HepG2 (cell line): ENCODE measurements around the gene JOSD1. TPM values are rescaled to one million over a fixed set of nuclear protein-coding genes. Genes with fewer than 3 reads are reported as not detected.
A peak's percentile ranks its signal among the peaks of the same experiment; 100 is the strongest.

Experiments
- ATM ChIP-seq: fragments of 450-650 bp; IDR thresholded peaks from 2 replicates; pipeline ENCODE4 v1.7.1; 2017; ENCODE audit warnings: mild to moderate bottlenecking, borderline replicate concordance
- CHCHD3 ChIP-seq: sonication (generic); formaldehyde crosslinking; IDR thresholded peaks from 2 replicates; pipeline ENCODE4 v1.8.0; 2022; ENCODE audit warnings: mild to moderate bottlenecking, missing genetic modification reagents, moderate library complexity
- GABPB1 ChIP-seq: IDR thresholded peaks from 2 replicates; pipeline ENCODE4 v1.6.1; 2016; ENCODE audit warnings: mild to moderate bottlenecking, missing genetic modification reagents, moderate library complexity, missing compliant biosample characterization
- MBNL3 ChIP-seq: fragments of 250-450 bp; sonication (Bioruptor Pico); conservative IDR thresholded peaks from 2 replicates; pipeline ENCODE4 v1.8.0; 2022; ENCODE audit warnings: mild to moderate bottlenecking, inconsistent platforms
- MXD1 ChIP-seq: sonication (generic); formaldehyde crosslinking; IDR thresholded peaks from 2 replicates; pipeline ENCODE4 v1.4.0; 2020; ENCODE audit warnings: mild to moderate bottlenecking, missing genetic modification reagents
- PHF5A ChIP-seq: IDR thresholded peaks from one replicate; pipeline ENCODE4 v1.6.1; 2018; ENCODE audit warnings: low read depth, missing genetic modification reagents; ENCODE audit not compliant: unreplicated experiment
- SIX1 ChIP-seq: sonication (generic); formaldehyde crosslinking; IDR thresholded peaks from 2 replicates; pipeline ENCODE4 v1.4.0; 2020; ENCODE audit warnings: missing genetic modification reagents, borderline replicate concordance
- SKI ChIP-seq: fragments of 450-650 bp; IDR thresholded peaks from one replicate; pipeline ENCODE4 v1.6.1; 2018; ENCODE audit warnings: mild to moderate bottlenecking; ENCODE audit not compliant: partially characterized antibody
- TFDP2 ChIP-seq: sonication (generic); formaldehyde crosslinking; IDR thresholded peaks from 2 replicates; pipeline ENCODE4 v1.4.0; 2020; ENCODE audit warnings: missing genetic modification reagents
- ZBTB4 ChIP-seq: sonication (generic); formaldehyde crosslinking; IDR thresholded peaks from 2 replicates; pipeline ENCODE4 v1.4.0; 2020; ENCODE audit warnings: missing genetic modification reagents, mild to moderate bottlenecking, borderline replicate concordance
- ZMYM3 ChIP-seq: sonication (generic); formaldehyde crosslinking; IDR thresholded peaks from 2 replicates; pipeline ENCODE4 v1.5.1; 2020; ENCODE audit warnings: mild to moderate bottlenecking, missing genetic modification reagents
- ZNF234 ChIP-seq: sonication (generic); formaldehyde crosslinking; conservative IDR thresholded peaks from 2 replicates; pipeline ENCODE4 v1.5.1; 2020; ENCODE audit warnings: mild to moderate bottlenecking, missing genetic modification reagents
- polyA plus RNA-seq, 8 experiments: library from polyadenylated mRNA; depleted of rRNA in 3 of 8; stranded (reverse) in 7 of 8; unstranded in 1 of 8; fragments of >200 nt; fragmentation: Illumina TruSeq in 4 of 8; extraction: Trizol in 4 of 8; gene quantifications; 2 replicates each; pipeline versions ENCODE4 v1.2.1 to v1.2.3, GENCODE V29; 2011 to 2016; ENCODE audit warnings: low read depth in 4 of 8, missing spikeins in 1 of 8, mixed read lengths in 1 of 8; ENCODE audit not compliant: insufficient read depth in 1 of 8
- total RNA-seq, 5 experiments: library from RNA; depleted of rRNA; stranded (reverse); fragments of >200 nt; fragmentation: Illumina TruSeq; extraction: Trizol; gene quantifications; 2 replicates each; pipeline ENCODE4 v1.2.3, GENCODE V29; 2016; ENCODE audit warnings: low read depth in 1 of 5
- TF ChIP-seq, protein P1 (sequence below): sonication (generic); formaldehyde crosslinking; IDR thresholded peaks from 2 replicates; pipeline ENCODE4 v1.9.0; 2022; ENCODE audit warnings: low read depth, missing genetic modification reagents
- TF ChIP-seq, protein P2 (sequence below): sonication (generic); formaldehyde crosslinking; IDR thresholded peaks from 2 replicates; pipeline ENCODE4 v1.4.0; 2020; ENCODE audit warnings: missing genetic modification reagents, borderline replicate concordance
- TF ChIP-seq, protein P3 (sequence below): IDR thresholded peaks from 2 replicates; pipeline ENCODE4 v1.6.1; 2016; ENCODE audit warnings: low read depth, borderline replicate concordance
- TF ChIP-seq, protein P4 (sequence below): sonication (generic); formaldehyde crosslinking; IDR thresholded peaks from 2 replicates; pipeline ENCODE4 v1.5.0; 2020; ENCODE audit warnings: mild to moderate bottlenecking, missing genetic modification reagents, borderline replicate concordance

The JOSD1 gene
- total and polyA plus RNA-seq, 2 of the 13 experiments (the other 11 are each of a cell fraction or from before 2014, with no cell fraction given): 31.7 to 38.4 TPM

- TF ChIP-seq, protein P1, sequence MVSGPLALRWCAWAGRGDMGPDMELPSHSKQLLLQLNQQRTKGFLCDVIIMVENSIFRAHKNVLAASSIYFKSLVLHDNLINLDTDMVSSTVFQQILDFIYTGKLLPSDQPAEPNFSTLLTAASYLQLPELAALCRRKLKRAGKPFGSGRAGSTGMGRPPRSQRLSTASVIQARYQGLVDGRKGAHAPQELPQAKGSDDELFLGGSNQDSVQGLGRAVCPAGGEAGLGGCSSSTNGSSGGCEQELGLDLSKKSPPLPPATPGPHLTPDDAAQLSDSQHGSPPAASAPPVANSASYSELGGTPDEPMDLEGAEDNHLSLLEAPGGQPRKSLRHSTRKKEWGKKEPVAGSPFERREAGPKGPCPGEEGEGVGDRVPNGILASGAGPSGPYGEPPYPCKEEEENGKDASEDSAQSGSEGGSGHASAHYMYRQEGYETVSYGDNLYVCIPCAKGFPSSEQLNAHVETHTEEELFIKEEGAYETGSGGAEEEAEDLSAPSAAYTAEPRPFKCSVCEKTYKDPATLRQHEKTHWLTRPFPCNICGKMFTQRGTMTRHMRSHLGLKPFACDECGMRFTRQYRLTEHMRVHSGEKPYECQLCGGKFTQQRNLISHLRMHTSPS: no peak
- no peak for TF ChIP-seq TFDP2 (CRISPR knock-in tag)
- TF ChIP-seq ZBTB4 (CRISPR knock-in tag): peak; percentile 80
- TF ChIP-seq ZMYM3 (CRISPR knock-in tag): no peak
- TF ChIP-seq CHCHD3 (CRISPR knock-in tag): no peak
- no peak for TF ChIP-seq SIX1
- no peak for TF ChIP-seq ZNF234
- TF ChIP-seq PHF5A (CRISPR knock-in tag): no peak
- TF ChIP-seq ATM: no peak
- TF ChIP-seq, protein P2, sequence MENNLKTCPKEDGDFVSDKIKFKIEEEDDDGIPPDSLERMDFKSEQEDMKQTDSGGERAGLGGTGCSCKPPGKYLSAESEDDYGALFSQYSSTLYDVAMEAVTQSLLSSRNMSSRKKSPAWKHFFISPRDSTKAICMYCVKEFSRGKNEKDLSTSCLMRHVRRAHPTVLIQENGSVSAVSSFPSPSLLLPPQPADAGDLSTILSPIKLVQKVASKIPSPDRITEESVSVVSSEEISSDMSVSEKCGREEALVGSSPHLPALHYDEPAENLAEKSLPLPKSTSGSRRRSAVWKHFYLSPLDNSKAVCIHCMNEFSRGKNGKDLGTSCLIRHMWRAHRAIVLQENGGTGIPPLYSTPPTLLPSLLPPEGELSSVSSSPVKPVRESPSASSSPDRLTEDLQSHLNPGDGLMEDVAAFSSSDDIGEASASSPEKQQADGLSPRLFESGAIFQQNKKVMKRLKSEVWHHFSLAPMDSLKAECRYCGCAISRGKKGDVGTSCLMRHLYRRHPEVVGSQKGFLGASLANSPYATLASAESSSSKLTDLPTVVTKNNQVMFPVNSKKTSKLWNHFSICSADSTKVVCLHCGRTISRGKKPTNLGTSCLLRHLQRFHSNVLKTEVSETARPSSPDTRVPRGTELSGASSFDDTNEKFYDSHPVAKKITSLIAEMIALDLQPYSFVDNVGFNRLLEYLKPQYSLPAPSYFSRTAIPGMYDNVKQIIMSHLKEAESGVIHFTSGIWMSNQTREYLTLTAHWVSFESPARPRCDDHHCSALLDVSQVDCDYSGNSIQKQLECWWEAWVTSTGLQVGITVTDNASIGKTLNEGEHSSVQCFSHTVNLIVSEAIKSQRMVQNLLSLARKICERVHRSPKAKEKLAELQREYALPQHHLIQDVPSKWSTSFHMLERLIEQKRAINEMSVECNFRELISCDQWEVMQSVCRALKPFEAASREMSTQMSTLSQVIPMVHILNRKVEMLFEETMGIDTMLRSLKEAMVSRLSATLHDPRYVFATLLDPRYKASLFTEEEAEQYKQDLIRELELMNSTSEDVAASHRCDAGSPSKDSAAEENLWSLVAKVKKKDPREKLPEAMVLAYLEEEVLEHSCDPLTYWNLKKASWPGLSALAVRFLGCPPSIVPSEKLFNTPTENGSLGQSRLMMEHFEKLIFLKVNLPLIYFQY (CRISPR knock-in tag): no peak
- TF ChIP-seq GABPB1 (CRISPR knock-in tag): no peak
- TF ChIP-seq, protein P3, sequence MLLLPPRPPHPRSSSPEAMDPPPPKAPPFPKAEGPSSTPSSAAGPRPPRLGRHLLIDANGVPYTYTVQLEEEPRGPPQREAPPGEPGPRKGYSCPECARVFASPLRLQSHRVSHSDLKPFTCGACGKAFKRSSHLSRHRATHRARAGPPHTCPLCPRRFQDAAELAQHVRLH (CRISPR knock-in tag): no peak
- TF ChIP-seq SKI: peak; percentile 34
- no peak for TF ChIP-seq MBNL3 (CRISPR knock-in tag)
- TF ChIP-seq MXD1 (CRISPR knock-in tag): 0 out of 2 replicates have a peak, but pooled peaks have one; percentile 49
- TF ChIP-seq, protein P4, sequence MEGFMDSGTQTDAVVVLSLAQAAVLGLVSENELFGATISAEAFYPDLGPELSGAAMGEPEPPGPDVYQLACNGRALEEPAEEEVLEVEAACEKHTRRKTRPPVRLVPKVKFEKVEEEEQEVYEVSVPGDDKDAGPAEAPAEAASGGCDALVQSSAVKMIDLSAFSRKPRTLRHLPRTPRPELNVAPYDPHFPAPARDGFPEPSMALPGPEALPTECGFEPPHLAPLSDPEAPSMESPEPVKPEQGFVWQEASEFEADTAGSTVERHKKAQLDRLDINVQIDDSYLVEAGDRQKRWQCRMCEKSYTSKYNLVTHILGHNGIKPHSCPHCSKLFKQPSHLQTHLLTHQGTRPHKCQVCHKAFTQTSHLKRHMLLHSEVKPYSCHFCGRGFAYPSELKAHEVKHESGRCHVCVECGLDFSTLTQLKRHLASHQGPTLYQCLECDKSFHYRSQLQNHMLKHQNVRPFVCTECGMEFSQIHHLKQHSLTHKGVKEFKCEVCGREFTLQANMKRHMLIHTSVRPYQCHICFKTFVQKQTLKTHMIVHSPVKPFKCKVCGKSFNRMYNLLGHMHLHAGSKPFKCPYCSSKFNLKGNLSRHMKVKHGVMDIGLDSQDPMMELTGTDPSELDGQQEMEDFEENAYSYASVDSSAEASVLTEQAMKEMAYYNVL: no peak
Measured at GRCh38 chr22:38744981-38745380, 44.2 kb upstream of the JOSD1 start (continued).
